ENCODE data around the gene CD74.

CD74 gene

DNA sequence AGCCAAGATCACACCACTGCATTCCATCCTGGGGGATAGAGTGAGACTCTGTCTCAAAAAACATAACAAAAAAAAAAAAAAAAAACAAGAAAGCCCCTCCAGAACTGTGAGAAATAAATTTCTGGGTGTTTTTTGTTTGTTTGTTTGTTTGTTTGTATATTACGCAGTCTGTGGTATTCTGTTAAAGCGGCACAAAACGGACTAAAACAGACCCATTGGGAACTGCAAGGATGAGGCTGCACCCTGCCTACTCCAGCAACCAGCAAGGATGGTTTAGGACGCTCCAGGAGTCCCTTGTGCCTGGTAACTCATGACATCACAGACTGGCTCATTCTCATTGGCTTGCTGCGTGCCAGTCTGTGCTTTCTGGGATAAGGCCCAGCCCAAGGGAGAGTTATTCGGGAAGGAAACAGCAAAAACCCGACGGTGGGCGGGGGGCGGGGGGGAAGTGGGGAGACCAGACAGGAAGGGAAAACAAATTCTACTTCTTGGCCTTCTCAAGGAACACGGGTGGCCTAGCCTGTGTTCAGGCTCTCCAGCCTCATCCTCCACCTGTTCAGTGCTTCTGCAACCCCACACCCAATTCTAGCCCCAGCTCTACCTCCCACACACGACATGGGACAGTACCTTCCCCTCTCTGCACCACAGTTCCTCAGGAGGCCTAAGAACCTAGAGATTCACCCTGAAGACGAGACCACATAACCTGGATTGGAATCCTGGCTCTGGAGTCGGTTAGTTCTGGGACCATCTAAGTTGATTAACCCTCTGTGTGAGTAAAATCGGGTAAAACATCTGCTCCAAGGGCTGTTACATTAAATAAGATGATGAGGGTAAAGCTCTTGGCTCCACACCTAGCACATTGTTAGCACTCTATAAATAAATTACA, 2.8 kb downstream of the CD74 start:
- DNase-seq: peak; percentile 62

DNA sequence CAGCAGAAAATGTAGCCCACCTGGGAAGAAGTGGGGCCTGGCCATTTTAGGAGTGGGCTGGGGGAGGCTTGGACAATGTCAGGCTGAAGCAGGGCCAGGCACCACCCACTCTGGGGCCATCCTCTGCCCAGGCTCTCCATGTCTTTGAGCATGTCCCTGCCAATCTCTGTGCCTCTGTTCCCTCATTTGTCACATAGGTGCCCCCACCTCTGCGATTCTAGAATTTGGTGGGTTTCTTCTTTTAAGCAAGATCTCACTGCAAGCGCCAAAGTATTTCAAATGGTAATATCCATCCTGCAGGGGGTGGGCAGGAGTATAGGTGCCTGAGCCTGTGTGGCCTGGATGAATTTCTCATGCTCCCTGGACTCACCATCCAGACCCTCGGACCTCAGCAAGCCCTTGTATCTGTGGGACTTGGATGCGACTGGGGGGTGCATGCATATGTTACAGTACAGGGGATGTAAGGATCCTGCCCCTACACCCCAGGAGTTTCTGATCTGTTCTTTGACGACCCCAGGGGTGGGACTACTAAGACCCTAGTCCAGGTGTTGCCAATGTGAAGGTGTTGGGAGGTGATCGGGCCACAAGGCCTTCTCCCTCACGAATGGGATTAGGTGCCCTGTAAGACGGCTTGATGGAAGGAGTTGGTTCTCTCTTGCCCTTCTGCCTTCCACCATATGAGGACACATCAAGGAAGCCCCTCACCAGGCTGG, 4.3 kb downstream of the CD74 start:
- DNase-seq: no peak

DNA sequence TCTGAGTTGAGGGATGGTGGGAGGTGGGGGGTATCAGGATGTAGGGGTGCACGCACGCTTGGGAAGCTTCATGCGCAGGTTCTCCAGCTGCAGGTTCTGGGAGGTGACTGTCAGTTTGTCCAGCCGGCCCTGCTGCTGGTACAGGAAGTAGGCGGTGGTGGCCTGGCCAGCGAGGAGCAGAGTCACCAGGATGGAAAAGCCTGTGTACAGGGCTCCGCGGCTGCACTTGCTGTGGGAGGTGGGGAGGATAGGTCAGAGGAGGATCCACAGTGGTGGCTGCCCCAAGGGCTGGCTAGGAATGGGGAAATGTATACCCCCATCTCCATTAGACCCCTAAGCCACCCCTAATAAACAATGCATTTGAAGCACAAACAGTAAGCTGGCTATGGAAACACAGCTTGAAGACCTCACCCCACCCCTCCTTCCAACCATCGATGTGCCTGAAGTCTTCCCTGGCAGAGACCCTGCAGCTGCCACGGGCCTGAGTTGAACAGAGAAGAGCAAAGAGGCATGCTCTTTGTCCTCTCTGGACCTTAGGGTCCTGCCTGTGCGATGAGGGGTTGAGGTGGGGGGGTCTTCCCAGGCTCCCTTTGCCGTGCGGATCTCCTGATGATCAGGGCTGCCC, 5.5 kb downstream of the CD74 start:
- no peak for DNase-seq

GRCh38 chr5:150406723-150407095, 6.0 kb downstream of the CD74 start:
- DNase-seq: no peak

GRCh38 chr5:150406103-150406722, 6.5 kb downstream of the CD74 start:
- DNase-seq: no peak

GRCh38 chr5:150404941-150405816, 7.5 kb downstream of the CD74 start:
- no peak for DNase-seq

- DNase-seq: no peak
Measured at GRCh38 chr5:150404535-150404934, 8.2 kb downstream of the CD74 start.

DNA sequence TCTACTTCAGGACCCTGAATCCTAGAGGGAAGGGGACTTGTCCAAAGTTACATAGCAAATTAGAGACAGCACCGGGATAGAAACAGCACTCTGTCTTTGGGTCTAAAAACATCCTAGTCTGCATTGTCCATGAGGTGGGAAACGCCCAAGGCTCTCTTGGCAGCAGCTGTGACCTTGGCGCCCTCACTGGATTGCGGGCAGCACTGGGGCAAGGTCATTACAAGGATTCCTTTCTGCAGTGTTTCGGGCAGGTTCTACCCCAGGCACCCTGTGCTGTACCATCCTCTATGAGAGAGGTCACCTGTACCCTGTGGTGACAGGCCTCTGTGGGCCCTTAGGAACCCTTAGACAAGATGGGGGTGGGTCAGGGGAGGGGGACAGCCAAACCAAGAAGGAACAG, 8.6 kb downstream of the CD74 start:
- no peak for DNase-seq

DNA sequence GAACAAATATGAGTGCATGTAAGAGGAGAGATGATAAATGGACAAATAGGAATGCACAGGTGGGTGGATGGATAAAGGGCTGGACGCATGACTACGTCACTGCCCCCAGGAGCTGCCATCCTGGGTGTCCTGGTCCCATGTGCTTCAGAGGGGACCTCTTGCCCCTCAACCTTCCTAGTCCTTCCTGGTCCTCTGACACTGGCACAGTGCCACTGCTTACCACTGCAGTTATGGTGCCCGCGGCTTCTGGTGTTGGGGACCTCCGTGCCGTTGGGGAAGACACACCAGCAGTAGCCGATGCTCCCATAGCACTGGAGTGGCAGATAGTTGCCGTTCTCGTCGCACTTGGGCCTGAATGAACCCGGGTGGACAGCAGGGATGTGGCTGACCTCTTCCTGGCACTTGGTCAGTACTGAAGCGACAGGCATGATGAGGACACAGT, 9.8 kb downstream of the CD74 start:
- DNase-seq: no peak

DNA sequence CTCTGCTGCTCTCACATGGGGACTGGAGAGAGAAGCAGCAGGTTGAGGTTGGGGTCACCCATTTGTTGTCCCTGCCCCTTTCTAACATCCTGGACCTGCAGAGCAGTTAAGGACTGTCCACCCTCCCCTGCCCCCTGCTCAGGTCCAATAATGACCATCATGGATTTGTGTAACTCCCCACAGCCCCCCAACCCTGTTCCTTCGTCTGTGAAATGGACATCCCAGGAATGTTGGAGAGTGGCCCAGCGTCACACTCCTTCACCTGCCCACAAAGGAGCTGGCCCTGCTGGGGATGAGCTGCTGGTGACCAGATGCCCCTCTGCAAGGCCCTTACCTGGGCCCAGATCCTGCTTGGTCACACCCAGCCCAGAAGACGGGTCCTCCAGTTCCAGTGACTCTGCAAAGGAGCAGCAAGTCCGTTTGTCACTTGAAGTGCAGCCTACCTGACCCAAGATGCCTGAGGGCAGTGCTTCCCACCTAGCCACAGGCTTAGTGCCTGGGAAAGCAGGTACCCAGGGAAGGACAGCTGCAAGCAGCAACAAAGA, 10.4 kb downstream of the CD74 start:
- no peak for DNase-seq

GRCh38 chr5:150401376-150402228, 11.1 kb downstream of the CD74 start:
- DNase-seq: no peak

- no peak for DNase-seq
Measured at GRCh38 chr5:150401076-150401375, 11.7 kb downstream of the CD74 start.

GRCh38 chr5:150400316-150401075, 12.2 kb downstream of the CD74 start:
- DNase-seq: no peak

GRCh38 chr5:150399524-150400211, 13.0 kb downstream of the CD74 start:
- no peak for DNase-seq

GRCh38 chr5:150398722-150399523, 13.8 kb downstream of the CD74 start:
- peak; percentile 37 for DNase-seq

DNA sequence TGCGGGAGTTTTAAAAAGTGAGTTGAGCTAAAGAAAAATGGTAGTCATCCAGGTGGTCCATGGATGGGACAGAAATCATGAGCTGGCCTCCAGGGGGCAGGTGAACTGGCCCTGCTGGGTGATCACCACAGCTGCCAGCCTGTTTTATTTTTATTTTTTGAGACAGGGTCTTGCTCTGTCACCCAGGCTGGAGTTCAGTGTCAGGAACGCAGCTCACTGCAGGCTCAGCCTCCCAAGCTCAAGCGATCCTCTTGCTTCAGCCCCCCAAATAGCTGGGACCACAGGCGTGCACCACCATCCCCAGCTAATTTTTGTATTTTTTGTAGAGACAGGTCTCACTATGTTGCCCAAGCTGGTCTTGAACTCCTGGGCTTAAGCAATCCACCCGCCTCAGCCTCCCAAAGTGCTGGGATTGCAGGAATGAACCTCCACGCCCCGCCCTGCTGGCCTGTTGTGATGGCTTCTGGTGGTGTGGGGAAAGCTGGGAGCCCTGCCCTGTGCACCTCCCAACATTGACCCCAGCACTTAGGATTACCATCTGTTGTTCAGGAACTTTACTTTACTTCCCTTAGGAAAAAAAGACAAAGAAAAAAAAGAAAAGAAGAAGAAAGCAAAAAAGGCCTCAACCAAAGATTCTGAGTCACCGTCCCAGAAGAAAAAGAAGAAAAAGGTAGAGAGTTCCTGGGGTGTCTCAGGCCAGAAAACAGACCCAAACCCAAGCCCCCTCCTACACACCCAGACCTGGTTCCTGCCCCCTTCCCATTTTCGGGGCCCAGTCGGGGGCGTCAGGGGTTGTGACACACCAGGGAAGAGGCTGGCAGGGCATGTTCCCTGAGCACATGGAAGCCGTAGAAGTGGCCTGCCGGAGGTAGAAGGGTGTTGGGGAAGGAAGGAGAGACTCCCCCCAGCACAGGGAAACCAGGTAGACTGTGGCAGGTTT, 14.7 kb downstream of the CD74 start:
- DNase-seq: no peak

DNA sequence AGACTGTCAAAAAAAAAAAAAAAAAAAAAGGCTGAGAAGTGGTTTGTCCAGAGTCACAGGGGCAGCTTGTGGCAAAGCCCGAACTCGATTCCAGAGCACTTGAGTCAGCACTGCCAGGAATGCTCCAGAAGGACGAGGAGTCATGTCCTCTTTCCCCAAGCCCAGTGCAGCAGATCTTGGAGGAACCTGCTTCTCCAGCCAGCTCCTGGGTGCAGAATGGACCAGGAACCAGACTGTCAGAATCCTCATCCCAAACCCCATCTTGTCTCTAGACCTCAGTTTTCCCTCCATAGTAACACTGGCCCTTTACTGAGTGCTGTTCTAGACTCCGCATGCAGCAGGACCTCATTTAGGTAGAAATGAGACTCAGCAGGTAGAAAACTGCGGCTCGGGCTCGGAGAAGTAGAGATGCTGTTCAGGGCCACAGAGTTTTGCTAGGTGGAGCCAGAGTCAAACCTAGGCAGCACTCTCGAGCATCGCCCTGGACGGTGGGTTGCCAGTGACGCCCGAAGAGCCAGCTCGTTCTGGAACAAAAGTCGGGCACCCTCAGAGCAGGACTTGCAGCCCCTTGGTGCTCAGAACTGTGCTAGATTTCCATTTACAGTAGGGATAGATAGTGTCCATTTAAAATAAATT, 15.4 kb downstream of the CD74 start:
- no peak for DNase-seq

Measured in activated CD4-positive, alpha-beta T cell treated with anti-CD3 and anti-CD28 coated beads for 48 hours (primary cell).